ENCODE measurements around the gene SGTA. TPM values are rescaled to one million over a fixed set of nuclear protein-coding genes. Genes with fewer than 3 reads are reported as not detected.

The SGTA gene
- total and polyA plus RNA-seq, 2 experiments from 2014 or later: 71.6 to 102 TPM

DNA sequence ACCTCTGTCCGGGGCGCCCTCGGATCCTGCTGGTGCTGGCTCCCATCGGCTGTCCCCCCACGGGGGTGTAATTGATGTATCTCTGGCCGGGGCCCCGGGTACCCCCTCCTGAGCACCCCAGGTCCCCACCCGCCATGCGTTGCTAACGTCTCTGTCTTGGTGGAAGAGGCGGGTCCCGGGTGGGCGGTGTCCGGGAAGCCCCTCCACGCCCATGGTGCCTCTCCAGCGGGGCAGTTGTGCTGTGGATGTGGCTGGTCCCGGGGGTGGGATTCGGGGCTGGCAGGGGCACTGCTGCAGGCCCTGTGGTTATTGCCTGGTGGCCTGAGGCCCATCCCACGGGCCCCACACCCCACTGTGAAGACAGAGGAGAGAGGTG is 66.8 kb downstream of the SGTA start (continued):
- TF ChIP-seq, protein P1, sequence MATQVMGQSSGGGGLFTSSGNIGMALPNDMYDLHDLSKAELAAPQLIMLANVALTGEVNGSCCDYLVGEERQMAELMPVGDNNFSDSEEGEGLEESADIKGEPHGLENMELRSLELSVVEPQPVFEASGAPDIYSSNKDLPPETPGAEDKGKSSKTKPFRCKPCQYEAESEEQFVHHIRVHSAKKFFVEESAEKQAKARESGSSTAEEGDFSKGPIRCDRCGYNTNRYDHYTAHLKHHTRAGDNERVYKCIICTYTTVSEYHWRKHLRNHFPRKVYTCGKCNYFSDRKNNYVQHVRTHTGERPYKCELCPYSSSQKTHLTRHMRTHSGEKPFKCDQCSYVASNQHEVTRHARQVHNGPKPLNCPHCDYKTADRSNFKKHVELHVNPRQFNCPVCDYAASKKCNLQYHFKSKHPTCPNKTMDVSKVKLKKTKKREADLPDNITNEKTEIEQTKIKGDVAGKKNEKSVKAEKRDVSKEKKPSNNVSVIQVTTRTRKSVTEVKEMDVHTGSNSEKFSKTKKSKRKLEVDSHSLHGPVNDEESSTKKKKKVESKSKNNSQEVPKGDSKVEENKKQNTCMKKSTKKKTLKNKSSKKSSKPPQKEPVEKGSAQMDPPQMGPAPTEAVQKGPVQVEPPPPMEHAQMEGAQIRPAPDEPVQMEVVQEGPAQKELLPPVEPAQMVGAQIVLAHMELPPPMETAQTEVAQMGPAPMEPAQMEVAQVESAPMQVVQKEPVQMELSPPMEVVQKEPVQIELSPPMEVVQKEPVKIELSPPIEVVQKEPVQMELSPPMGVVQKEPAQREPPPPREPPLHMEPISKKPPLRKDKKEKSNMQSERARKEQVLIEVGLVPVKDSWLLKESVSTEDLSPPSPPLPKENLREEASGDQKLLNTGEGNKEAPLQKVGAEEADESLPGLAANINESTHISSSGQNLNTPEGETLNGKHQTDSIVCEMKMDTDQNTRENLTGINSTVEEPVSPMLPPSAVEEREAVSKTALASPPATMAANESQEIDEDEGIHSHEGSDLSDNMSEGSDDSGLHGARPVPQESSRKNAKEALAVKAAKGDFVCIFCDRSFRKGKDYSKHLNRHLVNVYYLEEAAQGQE (IDR thresholded peaks at IDR 0.05; ENCODE audit: unreplicated experiment): no peak
- no peak for TF ChIP-seq CREB1 (CRISPR knock-in tag; IDR thresholded peaks at IDR 0.05; ENCODE audit: low read depth)
- no peak for TF ChIP-seq NANOG (IDR thresholded peaks at IDR 0.05; ENCODE audit: borderline replicate concordance)
- TF ChIP-seq POLR2AphosphoS5 (IDR thresholded peaks at IDR 0.05; ENCODE audit: low read depth): no peak

DNA sequence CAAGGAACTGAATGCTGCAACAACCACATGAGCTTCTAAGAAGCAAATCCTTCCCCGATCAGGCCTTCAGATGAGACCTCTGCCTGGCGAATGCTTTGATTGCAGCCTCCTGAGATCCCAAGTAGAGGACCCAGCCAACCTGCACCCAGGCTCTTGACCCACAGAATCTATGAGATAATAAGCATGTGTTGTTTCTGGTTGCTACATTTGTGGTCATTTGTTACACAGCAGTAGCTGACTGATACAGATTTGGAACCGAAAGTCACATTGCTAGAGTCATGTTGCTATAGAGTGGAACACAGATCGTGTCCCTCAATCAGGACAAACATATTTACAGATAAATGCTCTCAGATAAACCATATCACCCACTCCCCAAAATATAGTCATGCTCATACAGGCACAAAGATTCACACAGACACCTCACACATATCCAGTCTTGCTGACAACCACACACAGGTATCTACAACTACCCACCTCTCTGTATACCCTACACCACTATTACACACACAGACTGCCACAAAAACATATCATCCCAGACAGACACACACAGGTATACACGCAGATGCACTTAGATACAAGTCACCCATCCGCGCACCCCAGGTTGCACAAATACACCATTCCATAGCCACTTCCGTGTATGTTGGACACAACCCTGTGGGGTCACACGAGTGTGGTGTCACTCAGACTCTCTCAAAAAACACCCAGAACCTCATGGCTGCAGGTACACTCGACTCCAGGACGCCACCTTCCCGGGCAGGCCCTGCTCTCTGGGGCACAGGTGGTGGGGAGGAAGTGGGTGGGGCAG is 67.4 kb downstream of the SGTA start:
- ATAC-seq: no peak
- Histone ChIP-seq H3K4me3 (no peak overlapping the region), H2AFZ (no peak overlapping the region), H3K4me2 (no peak overlapping the region), H3K27me3 (ENCODE audit: insufficient read depth) (no peaks in the 10 kb centered on the region), H3K27ac (ENCODE audit: low read depth) (no peak overlapping the region), H3F3A (replicated peaks; ENCODE audit: low read depth) (0 out of 2 replicates have a peak, but pooled peaks cover 5% of the 10 kb centered on the region), H3K4me1 (ENCODE audit: insufficient read depth) (peaks cover 12% of the 10 kb centered on the region; the same call in 1 of the 2 replicates), H3K9me2 (ENCODE audit: insufficient read depth) (no peaks in the 10 kb centered on the region), H4K20me1 (replicated peaks; ENCODE audit: insufficient read depth) (no peaks in the 10 kb centered on the region), H3K36me3 (ENCODE audit: insufficient read depth) (no peaks in the 10 kb centered on the region), H3K79me2 (replicated peaks; ENCODE audit: insufficient read depth) (no peaks in the 10 kb centered on the region)
- Mint-ChIP-seq H3K27me3 (ENCODE audit: insufficient read depth, low read depth, poor library complexity) (peaks cover 9% of the 10 kb centered on the region), H3K27ac (no peak overlapping the region), H3K4me3 (no peak overlapping the region; the same call in 2 of the 3 replicates), H3K9me3 (peaks cover 14% of the 10 kb centered on the region), H3K4me1 (peaks cover 6% of the 10 kb centered on the region), H3K36me3 (ENCODE audit: low read depth) (peaks cover 20% of the 10 kb centered on the region)
- no peak for DNase-seq (ENCODE audit: low spot score)
- TF ChIP-seq STAT1 (IDR thresholded peaks at IDR 0.05; ENCODE audit: unreplicated experiment) (no peak), ZNF331 (CRISPR knock-in tag; IDR thresholded peaks at IDR 0.05; ENCODE audit: low read depth) (no peak), POLR2AphosphoS5 (IDR thresholded peaks at IDR 0.05; ENCODE audit: low read depth) (no peak), CREB1 (CRISPR knock-in tag; IDR thresholded peaks at IDR 0.05; ENCODE audit: low read depth) (no peak), EZH2 (IDR thresholded peaks at IDR 0.05; ENCODE audit: low read depth, unreplicated experiment) (no peak), EZH2phosphoT487 (IDR thresholded peaks at IDR 0.05; ENCODE audit: unreplicated experiment) (no peak), NANOG (IDR thresholded peaks at IDR 0.05; ENCODE audit: borderline replicate concordance) (no peak)
- TF ChIP-seq, protein P2, sequence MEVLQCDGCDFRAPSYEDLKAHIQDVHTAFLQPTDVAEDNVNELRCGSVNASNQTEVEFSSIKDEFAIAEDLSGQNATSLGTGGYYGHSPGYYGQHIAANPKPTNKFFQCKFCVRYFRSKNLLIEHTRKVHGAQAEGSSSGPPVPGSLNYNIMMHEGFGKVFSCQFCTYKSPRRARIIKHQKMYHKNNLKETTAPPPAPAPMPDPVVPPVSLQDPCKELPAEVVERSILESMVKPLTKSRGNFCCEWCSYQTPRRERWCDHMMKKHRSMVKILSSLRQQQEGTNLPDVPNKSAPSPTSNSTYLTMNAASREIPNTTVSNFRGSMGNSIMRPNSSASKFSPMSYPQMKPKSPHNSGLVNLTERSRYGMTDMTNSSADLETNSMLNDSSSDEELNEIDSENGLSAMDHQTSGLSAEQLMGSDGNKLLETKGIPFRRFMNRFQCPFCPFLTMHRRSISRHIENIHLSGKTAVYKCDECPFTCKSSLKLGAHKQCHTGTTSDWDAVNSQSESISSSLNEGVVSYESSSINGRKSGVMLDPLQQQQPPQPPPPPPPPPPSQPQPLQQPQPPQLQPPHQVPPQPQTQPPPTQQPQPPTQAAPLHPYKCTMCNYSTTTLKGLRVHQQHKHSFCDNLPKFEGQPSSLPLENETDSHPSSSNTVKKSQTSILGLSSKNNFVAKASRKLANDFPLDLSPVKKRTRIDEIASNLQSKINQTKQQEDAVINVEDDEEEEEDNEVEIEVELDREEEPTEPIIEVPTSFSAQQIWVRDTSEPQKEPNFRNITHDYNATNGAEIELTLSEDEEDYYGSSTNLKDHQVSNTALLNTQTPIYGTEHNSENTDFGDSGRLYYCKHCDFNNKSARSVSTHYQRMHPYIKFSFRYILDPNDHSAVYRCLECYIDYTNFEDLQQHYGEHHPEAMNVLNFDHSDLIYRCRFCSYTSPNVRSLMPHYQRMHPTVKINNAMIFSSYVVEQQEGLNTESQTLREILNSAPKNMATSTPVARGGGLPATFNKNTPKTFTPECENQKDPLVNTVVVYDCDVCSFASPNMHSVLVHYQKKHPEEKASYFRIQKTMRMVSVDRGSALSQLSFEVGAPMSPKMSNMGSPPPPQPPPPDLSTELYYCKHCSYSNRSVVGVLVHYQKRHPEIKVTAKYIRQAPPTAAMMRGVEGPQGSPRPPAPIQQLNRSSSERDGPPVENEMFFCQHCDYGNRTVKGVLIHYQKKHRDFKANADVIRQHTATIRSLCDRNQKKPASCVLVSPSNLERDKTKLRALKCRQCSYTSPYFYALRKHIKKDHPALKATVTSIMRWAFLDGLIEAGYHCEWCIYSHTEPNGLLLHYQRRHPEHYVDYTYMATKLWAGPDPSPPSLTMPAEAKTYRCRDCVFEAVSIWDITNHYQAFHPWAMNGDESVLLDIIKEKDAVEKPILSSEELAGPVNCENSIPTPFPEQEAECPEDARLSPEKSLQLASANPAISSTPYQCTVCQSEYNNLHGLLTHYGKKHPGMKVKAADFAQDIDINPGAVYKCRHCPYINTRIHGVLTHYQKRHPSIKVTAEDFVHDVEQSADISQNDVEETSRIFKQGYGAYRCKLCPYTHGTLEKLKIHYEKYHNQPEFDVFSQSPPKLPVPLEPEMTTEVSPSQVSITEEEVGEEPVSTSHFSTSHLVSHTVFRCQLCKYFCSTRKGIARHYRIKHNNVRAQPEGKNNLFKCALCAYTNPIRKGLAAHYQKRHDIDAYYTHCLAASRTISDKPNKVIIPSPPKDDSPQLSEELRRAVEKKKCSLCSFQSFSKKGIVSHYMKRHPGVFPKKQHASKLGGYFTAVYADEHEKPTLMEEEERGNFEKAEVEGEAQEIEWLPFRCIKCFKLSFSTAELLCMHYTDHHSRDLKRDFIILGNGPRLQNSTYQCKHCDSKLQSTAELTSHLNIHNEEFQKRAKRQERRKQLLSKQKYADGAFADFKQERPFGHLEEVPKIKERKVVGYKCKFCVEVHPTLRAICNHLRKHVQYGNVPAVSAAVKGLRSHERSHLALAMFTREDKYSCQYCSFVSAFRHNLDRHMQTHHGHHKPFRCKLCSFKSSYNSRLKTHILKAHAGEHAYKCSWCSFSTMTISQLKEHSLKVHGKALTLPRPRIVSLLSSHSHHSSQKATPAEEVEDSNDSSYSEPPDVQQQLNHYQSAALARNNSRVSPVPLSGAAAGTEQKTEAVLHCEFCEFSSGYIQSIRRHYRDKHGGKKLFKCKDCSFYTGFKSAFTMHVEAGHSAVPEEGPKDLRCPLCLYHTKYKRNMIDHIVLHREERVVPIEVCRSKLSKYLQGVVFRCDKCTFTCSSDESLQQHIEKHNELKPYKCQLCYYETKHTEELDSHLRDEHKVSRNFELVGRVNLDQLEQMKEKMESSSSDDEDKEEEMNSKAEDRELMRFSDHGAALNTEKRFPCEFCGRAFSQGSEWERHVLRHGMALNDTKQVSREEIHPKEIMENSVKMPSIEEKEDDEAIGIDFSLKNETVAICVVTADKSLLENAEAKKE (CRISPR knock-in tag; IDR thresholded peaks at IDR 0.05): no peak
- TF ChIP-seq, protein P3, sequence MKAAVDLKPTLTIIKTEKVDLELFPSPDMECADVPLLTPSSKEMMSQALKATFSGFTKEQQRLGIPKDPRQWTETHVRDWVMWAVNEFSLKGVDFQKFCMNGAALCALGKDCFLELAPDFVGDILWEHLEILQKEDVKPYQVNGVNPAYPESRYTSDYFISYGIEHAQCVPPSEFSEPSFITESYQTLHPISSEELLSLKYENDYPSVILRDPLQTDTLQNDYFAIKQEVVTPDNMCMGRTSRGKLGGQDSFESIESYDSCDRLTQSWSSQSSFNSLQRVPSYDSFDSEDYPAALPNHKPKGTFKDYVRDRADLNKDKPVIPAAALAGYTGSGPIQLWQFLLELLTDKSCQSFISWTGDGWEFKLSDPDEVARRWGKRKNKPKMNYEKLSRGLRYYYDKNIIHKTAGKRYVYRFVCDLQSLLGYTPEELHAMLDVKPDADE (IDR thresholded peaks at IDR 0.05): no peak
- TF ChIP-seq, protein P4, sequence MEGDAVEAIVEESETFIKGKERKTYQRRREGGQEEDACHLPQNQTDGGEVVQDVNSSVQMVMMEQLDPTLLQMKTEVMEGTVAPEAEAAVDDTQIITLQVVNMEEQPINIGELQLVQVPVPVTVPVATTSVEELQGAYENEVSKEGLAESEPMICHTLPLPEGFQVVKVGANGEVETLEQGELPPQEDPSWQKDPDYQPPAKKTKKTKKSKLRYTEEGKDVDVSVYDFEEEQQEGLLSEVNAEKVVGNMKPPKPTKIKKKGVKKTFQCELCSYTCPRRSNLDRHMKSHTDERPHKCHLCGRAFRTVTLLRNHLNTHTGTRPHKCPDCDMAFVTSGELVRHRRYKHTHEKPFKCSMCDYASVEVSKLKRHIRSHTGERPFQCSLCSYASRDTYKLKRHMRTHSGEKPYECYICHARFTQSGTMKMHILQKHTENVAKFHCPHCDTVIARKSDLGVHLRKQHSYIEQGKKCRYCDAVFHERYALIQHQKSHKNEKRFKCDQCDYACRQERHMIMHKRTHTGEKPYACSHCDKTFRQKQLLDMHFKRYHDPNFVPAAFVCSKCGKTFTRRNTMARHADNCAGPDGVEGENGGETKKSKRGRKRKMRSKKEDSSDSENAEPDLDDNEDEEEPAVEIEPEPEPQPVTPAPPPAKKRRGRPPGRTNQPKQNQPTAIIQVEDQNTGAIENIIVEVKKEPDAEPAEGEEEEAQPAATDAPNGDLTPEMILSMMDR (conservative IDR thresholded peaks at IDR 0.05; ENCODE audit: low read depth in 2 of 2): no peak
